Measurements from ENCODE around the gene NCBP2L.

- no peak for TF ChIP-seq EZH2 (IDR thresholded peaks at IDR 0.05; ENCODE audit: borderline replicate concordance, low read depth, low read length, severe bottlenecking)
- no peak for TF ChIP-seq CTCF (IDR thresholded peaks at IDR 0.05; ENCODE audit: extremely low read depth in 1 of 2, insufficient read depth in 1 of 2, low read depth in 1 of 2, low read length in 2 of 2)
- no peak for TF ChIP-seq POLR2AphosphoS5 (IDR thresholded peaks at IDR 0.05; ENCODE audit: insufficient read depth, low read depth, low read length)
- no peak for TF ChIP-seq MYC (IDR thresholded peaks at IDR 0.05; ENCODE audit: low read depth, low read length)
- no peak for TF ChIP-seq POLR2A (IDR thresholded peaks at IDR 0.05; ENCODE audit: low read depth, low read length)
Observed at GRCh38 chrX:107773906-107774435, 3.6 kb upstream of the NCBP2L start.

All from endothelial cell of umbilical vein (primary cell).